Mucosa of gallbladder (tissue), 1 donor: ENCODE results near the gene CCDC68. TPM values are rescaled to one million over a fixed set of nuclear protein-coding genes. Genes with fewer than 3 reads are reported as not detected.

Experiments used
- DNase-seq: peaks from one replicate; pipeline ENCODE4 v3.0.0-alpha.2; 2020; ENCODE audit warnings: low spot score
- total RNA-seq: library from RNA; stranded (reverse); gene quantifications from one replicate; pipeline ENCODE4 v1.2.1, GENCODE V29; 2021
- donor health status: DM: no; HTN: no; CAD: no.

CCDC68 gene
- total RNA-seq, 1 donor from 2014 or later = 9.8 TPM

- no peak for DNase-seq
Measured at GRCh38 chr18:54918060-54918459, 41.2 kb downstream of the CCDC68 start.

DNA sequence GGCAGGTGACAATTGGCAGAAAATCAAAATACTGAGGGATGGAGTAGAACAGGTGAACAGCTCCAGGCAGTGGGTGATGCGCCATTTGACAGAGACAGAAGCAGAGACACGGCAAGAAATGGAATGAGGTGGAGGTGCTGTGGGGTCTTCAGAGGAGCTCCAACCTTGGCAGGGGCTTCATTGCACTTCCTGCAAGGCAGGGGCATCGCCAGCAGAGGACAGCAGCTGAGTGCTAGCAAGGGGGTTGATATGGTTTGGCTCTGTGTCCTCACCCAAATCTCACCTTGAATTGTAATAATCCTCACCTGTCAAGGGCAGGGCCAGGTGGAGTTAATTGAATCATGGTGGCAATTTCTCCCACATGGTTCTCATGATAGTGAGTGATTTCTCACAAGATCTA lies 42.8 kb downstream of the CCDC68 start:
- DNase-seq = no peak

GRCh38 chr18:54914816-54915215 lies 44.4 kb downstream of the CCDC68 start:
- no peak for DNase-seq

GRCh38 chr18:54911551-54911950 lies 47.7 kb downstream of the CCDC68 start:
- DNase-seq = no peak

GRCh38 chr18:54910161-54910919 lies 48.9 kb downstream of the CCDC68 start:
- DNase-seq = no peak

DNA sequence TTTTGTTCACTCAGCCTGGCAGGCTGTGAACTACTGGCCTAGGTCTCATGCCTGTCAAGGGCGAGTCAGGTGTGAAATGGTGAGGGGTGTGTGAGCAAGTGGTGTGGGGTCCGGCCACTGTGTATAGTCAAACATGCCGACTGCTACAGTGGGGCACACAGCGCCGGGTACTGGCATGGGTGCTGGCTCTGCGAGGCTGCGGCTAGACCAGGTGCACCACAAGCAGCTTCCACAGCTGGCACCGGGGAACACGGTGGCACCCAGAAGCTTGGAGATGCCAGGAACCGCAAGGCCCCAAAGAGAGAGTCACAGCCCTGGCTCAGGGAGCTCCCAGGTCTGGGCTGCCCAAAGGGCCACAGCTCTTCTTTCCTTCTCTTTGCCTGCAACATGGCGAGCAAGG lies 49.7 kb downstream of the CCDC68 start:
- no peak for DNase-seq

- no peak for DNase-seq
Measured at GRCh38 chr18:54906331-54907185, 52.7 kb downstream of the CCDC68 start.

DNA sequence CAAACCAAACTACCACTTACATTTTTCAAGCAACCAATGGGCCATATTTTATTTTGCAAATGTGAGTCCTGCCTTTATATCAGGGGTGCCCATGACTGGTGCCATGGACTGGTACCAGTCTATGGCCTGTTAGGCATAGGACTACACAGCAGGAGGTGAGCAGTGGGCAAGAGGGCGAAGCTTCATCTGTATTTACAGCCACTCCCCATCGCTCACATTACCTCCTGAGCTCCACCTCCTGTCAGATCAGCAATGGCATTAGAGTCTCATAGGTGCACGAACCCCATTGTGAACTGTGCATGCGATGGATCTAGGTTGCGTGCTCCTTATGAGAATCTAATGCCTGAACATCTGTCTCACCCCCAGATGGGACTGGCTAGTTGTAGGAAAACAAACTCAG lies 53.6 kb downstream of the CCDC68 start:
- DNase-seq = no peak

DNA sequence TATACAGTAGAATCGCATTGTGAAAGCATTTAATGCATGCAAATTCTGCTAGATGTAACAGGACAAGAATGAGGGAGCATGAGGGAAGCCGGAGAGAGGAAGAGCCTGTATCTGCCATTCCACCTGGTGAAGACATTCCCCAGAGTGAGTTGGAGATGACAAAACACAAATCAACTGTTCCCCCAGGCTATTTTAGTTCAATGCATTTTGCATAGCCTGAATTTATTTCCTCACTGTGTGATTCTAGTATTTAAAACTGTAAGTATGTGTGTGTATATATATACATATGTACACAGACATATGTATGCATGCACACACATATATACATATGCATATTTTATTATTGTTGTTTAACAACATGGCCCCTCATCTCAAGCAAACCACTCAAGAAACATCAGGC lies 54.7 kb downstream of the CCDC68 start:
- DNase-seq = no peak

DNA sequence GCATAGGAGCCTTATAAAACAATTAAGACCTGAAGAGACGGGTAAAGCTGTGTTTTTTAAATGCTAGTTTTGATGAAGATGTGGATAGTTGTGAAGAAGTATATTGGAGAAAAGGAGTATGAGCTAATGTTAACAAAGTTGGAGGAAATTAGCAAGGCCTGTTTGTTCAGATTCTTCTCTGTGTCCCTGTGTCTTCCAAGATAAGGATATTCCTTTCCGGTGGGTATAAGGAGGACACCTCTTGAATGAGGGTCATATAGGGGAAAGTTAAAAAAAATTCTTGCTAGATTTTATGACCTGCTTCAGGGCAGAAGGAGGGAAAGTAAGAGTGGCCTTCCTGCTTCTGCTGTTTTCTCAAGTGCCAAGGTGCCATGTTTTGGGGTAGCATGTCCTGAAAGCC lies 59.0 kb downstream of the CCDC68 start:
- no peak for DNase-seq

DNA sequence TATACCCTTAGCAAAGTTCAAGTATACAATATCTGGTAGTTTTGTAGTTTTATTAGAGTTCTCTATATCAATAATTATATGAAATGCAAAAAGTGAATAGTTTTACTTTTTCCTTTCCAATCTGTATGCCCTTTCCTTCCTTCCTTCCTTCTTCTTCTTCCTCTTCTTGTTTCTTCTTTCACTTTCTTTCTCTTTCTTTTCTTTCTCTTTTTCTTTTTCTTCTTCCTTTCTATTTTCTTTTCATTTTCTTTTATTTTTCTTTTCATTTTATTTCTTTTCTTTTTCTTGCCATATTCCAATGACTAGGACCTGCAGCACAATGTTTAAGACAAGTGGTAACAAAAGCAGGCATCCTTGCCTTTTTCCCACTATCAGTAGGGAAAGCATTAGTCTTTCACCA lies 59.8 kb downstream of the CCDC68 start:
- no peak for DNase-seq

- no peak for DNase-seq
Measured at GRCh38 chr18:54888933-54889332, 70.3 kb downstream of the CCDC68 start.

GRCh38 chr18:54888378-54888777 lies 70.9 kb downstream of the CCDC68 start:
- DNase-seq = no peak

GRCh38 chr18:54883816-54884604 lies 75.3 kb downstream of the CCDC68 start:
- DNase-seq = no peak

- DNase-seq = no peak
Measured at GRCh38 chr18:54882318-54882717, 76.9 kb downstream of the CCDC68 start.

DNA sequence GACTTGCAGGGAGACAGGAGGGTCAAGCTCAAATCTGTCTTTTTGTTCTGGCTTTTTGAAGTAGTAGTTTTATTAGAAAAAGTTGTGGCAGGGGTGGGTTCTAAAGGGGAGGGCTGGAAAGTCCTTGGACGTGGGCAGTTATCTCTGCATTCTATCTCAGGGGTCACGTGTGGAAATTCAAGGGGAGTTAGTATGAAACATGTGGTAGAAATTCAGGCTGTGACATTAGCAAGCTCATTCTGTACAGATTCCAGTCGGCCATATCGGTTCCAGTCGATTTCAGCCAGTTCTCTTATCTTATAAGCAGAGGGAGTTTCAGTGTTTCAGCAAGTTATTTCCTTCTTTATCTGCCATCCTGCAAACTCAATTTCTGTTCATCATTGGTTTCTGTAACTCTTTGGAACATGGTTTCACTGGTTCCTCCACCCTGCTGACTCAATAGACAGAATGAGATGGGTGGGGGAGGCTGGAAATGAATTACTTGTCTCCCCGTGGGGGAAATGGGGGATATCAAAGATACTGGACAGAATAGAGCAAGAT lies 78.0 kb downstream of the CCDC68 start:
- DNase-seq = no peak

DNA sequence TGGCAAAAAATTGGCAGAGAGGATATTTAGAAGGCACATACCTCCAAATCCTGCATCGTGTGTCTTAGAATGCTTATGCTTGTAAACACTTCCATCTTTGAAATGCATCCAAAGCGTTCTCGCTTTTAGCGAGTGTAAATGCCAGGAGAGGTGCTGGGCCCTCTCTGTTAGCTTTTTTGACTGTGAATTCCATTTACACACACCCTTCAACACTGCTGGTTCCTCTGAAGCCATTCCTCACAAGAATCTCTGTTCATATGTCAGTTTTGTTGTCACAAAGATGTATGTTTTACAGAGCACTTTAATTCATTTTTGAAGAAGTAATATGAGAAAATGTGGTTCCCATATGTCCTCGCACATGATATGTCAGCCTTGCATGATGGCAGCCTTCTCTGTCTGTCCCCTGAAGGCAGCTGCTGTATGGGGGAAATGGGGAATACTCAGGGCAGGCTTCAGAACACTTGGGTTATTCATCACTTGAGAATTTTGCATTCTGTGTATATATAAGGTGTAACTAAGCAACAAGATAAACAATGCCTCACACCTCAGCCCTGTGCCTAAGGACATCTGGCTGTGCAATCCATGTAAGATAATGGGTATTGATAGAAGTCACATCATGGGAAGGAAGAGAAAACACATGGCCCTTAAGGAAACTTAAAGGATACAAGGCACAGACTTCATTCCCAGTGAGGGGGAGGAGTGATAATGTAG lies 78.7 kb downstream of the CCDC68 start:
- DNase-seq = no peak

- DNase-seq = no peak
Measured at GRCh38 chr18:54879691-54880090, 79.6 kb downstream of the CCDC68 start.

DNA sequence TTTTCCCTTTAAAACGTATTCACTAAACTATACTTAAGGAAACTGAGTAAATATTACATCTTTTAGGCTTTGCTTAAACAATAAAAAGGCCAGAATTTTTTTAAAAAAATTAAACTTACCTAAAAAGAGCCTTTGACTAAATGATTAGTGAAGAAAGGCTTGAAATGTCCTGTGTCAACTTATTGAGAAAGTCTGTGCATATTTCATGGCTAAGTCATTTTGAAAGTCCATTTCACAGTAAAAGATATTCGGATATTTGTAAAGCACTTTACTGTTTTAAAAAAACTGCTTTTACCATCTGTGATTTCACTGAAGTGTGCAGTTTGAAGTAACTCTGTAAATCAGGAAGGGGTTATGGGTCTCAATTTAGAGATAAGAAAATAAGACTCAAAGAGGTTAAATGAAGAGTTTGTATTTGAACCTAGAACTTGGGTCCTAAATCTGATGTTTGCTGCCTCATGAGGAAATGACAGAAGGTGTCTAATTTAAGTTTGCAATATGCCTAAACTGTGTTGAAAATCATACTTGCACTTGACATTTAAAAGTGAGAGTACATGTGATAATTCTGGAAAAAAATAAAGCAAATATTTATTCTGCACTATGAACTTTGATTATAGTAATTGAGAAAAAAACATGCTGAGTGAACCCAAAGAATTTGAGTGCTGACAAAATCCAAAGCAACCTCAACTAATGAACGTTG lies 80.5 kb downstream of the CCDC68 start:
- no peak for DNase-seq

- DNase-seq = no peak
Measured at GRCh38 chr18:54878159-54878622, 81.1 kb downstream of the CCDC68 start.

DNA sequence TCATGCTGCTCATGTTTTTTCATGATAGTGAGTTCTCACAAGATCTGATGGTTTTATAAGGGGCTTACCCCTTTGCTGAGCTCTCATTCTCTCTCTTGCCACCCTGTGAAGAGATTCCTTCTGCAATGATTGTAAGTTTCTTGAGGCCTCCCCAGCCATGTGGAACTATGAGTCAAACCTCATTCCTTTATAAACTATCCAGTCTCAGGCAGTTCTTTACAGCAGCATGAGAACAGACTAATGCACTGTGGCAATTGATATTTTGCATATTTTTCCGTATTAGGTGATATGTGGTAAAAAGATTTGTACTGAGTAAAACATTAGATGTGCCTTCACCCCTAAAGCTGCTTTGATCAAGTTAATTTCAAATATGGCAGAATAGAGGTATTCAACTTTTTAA lies 82.2 kb downstream of the CCDC68 start:
- no peak for DNase-seq
